Measurements from ENCODE around the gene TEP1.
A peak's percentile ranks its signal among the peaks of the same experiment; 100 is the strongest.
"Not testable (repeated sequence)": the region's sequence is repeated elsewhere in the genome, so short reads cannot be mapped to it uniquely, and the experiment has no call there.

Gene TEP1

GRCh38 chr14:20384886-20385285 lies 28.4 kb downstream of the TEP1 start:
- no peak for DNase-seq

- no peak for DNase-seq
These were observed 29.0 kb downstream of the TEP1 start for GRCh38 chr14:20384321-20384720.

DNA sequence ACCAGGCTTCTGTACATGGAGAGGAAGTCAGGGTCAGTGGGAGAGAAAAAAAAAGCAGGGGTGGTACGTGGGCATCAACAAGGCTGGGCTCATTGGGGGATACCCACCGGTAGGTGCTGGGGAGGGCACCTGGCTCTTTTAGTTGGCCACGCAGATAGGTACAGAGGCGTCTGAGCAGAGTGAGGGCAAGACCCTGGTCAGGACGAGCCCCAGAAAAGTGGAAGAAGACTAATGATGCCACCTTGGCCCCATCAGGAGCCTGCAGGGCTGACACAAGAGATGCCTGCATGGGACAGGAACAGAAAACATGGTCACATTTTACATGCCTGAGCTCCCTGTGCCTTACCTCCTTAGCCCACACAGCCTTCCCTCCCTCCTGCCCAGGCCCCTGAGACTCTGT lies 29.7 kb downstream of the TEP1 start:
- DNase-seq: no peak

DNA sequence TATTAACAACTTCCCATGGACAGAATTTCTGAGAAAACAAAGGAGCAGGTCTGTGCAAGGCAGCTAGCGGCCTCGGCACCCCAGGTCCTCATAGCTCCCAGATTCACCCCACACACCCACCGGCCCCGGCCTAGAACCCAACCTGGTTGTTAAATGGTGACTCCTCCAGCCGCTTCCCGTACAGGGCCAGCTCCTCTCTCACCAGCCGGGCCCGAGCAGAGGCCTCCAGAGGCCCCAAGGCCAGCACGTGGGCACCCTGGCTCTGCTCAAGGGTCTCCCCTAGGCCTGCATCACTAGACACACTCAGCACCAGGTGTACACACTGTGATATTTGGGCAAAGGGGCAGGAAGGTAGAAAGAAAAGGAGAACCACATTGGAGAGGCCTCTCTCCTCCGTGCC lies 30.3 kb downstream of the TEP1 start:
- no peak for DNase-seq

DNA sequence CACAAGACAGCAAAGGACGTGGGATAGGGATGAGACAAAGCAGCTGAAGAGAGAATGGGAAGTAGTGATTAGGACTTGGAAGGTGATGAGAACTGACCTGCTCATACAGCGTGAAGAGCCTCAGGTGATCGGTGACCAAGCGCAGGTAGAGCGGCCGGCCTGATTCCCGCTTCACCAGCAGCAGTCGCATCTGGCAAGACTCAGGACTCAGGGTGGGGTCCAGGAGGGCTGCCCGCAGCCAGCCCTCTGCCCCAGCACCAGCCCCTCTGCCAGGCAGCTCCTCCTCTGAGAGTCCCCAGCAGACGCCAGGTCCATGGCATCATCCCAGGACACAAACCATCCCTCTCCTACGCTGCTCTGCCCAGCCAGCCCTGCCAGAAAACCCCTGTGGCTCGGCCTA lies 30.8 kb downstream of the TEP1 start:
- DNase-seq: no peak

DNA sequence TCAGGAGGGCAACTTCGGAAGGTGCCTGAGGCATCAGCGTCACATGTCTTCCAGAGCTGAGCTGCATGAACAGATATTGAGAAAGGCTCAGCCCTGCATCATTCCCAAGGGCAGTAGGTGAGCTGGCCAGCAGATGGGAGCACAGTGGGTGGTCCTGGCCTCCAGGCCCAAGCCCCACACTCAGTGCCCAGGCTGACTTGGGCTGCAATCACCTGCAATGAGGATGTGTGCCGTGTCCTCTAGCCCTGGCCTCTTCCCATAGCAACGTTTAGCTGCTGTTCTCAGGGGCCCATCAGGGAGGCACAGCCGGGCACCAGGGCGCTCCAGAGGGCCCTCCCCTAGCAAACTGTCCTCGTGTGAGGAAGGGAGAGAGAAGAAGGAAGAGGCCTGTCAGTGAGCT lies 32.0 kb downstream of the TEP1 start:
- no peak for DNase-seq

DNA sequence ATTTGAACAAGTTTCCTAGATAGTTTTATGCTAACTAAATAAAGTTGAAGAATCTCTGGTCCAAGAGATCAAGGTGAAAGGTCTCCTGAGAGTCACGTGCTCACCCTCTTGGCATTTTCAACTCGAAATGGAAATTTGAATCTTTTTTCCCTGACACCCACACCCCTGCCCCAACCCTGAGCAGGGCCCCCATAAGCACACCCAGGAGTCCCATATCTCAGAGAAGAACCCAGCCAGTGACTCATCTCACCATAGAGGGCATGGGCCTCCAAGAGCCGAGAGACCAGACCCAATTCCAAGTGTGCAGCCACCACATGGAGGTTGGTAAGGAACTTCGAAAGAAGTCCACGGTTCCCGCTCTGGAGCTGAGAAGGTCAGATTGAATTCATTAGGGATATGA lies 32.6 kb downstream of the TEP1 start:
- DNase-seq: no peak

DNA sequence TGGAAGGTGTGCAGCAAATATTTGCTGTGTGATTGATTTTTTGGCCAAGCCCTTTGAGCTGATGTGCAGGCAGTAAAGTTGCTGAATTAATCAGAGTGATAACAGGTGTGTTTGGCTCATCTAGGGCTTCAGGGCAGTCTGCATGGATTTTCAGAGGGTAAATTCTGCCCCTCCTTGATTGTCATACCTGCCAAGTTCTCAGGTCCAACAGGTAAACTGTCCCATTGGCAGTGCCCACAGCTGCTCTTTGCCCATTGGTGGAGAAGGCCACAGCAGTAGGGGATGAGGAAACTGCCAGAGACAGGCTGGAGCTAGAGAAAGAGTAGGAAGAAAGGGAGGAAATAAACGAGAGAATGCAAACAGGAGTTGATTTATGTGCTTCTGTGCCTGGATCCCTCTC lies 33.6 kb downstream of the TEP1 start:
- no peak for DNase-seq

- no peak for DNase-seq
These were observed 36.1 kb downstream of the TEP1 start for GRCh38 chr14:20377171-20377570.

DNA sequence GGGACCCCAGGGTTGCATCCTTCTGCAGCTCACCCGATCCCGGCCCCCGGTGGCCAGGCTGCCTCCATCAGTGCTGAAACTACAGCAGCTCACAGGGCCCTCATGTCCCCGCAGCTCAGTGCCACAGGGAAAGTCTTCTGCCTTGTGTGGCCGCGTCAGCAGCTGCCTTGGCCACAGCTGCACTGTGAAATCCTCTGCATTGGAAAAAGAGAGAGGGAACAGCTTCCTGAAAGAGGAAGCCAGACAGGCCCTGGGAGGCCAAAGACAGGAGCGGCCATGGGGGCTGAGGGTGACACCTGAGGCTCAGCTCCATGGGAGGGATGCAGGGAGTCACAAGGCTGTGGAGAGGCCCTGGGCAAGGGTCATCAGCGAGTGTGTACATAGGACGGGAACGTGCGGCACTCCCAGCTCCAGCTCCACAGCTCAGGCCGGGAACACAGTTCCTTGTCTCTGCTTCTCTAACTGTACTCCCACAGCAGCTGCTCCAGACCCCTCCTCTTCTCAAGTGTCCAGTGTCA lies 37.2 kb downstream of the TEP1 start:
- DNase-seq: no peak

GRCh38 chr14:20375471-20375870 lies 37.8 kb downstream of the TEP1 start:
- DNase-seq: no peak

GRCh38 chr14:20372796-20373195 lies 40.5 kb downstream of the TEP1 start:
- no peak for DNase-seq

DNA sequence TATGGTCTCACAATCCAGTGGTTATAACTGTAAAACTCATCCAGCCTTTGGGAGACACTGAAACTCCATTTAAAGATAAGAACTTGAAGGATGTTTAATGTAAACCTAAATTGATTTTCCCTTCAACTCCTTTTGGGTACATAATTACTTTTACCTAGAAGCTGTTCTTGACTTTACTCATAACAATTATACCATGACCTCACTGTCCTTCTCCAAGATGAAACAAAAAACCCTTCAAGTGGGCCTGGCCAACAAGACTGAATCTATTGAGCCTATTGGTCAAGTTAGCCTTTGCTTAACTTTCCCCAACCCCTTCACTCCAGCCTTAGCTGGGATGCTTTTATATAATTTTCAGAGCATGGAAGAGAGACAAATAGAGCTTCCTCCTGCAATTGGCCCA lies 47.4 kb downstream of the TEP1 start:
- DNase-seq: no peak

DNA sequence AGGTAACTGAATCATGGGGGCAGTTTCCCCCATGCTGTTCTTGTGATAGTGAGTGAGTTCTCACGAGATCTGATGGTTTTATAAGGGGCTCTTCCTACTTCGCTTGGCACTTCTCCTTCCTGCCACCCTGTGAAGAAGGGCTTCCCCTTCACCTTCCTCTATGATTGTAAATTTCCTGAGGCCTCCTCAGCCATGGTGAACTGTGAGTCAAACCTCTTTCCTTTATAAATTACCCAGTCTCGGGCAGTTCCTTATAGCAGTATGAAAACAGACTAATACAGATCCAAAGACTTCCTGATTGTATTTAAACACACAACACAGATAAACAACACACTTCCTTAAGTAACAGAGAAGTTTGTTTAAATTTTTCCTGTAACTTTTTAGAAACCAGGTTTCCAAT lies 54.8 kb downstream of the TEP1 start:
- DNase-seq: not testable (repeated sequence)

DNA sequence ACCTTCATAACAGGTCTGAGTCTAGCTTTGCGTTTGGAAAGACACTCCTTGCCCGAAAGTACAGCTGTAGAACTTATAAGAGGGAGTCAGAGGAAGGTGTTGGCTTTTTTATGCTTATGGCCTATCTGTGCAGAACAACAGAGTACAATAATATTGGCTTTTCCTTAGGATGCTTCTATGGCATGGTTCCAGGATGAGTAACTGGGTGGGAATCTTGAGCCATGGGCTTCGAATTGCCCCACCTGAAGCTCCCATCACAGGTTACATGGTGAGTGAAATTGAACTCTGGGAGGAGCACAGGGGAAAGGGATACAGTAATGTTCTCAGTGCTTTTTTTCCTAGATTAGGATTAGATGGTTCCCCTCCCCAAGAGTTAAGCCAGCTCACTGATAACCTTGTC lies 56.9 kb downstream of the TEP1 start:
- no peak for DNase-seq

DNA sequence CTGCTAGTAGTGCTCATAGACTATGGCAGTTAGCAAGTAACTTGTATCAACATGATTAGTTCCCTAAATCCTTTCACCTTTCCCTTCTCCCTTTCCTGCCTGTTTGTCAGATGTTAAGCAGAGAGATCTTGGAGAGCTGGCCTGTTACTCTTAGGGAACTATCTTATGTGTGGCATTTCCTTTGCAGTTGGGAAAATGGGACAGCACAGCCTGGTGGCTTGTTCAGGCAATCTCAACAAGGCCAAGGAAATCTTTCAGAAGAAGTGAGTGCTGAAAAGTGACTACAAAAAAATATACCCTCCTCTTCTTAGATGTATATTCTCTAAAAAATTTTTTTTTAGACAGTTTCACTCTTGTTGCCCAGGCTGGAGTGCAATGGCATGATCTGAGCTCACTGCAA lies 62.4 kb downstream of the TEP1 start:
- no peak for DNase-seq

- DNase-seq: no peak
These were observed 63.0 kb downstream of the TEP1 start for GRCh38 chr14:20350282-20350681.

DNA sequence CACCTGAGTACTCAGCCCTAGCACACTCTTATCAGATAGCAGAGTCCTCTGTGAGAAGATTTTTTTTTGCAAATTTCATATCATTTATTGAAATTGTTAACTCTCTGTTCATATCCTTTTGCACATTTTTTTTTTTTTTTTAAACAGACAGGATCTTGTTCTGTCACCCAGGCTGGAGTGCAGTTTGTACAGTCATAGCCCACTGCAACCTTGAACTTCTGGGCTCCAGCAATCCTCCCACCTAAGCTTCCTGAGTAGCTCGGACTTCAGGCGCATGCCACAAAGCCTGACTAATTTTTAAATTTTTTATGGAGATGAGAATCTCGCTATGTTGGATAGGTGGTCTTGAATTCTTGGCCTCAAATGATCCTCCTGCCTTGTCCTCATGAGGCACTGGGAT lies 65.6 kb downstream of the TEP1 start:
- DNase-seq: no peak

DNA sequence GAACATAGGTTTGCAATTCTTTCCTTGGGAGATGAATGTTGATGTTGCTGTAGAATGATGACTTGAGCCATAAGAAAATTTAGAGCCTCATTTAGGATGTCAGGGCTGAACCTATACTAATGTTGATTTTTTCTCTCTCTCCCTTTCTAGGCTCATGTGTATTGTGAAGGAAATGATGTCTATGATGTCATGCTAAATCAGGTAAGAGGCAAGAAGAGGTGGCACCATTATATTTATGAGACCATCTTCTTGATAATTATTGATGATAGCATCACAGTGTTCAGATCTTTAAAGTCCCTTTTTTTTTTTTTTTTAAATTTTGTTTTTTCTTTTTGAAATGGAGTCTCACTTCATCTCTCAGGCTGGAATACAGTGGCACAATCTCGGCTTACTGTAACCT lies 66.6 kb downstream of the TEP1 start:
- DNase-seq: no peak

DNA sequence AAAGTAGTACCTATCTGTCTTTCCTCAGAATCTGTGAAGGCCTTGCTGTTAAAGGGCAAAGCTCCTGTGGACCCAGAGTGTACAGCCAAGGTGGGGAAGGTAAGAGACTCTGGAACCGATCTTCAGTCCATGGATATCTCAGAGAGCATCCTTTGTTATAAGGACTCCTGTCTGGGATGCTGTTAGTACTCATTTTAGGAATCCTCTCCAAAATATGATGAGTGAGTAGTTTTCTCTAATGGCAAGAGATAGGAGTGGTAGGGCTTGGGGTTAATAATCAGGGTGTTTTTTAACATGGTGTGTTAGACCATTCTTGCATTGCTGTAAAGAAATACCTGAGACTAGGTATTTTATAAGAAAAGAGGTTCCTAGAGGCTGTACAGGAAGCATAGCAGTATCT lies 67.9 kb downstream of the TEP1 start:
- no peak for DNase-seq

- DNase-seq: no peak
These were observed 69.5 kb downstream of the TEP1 start for GRCh38 chr14:20343862-20344220.

DNA sequence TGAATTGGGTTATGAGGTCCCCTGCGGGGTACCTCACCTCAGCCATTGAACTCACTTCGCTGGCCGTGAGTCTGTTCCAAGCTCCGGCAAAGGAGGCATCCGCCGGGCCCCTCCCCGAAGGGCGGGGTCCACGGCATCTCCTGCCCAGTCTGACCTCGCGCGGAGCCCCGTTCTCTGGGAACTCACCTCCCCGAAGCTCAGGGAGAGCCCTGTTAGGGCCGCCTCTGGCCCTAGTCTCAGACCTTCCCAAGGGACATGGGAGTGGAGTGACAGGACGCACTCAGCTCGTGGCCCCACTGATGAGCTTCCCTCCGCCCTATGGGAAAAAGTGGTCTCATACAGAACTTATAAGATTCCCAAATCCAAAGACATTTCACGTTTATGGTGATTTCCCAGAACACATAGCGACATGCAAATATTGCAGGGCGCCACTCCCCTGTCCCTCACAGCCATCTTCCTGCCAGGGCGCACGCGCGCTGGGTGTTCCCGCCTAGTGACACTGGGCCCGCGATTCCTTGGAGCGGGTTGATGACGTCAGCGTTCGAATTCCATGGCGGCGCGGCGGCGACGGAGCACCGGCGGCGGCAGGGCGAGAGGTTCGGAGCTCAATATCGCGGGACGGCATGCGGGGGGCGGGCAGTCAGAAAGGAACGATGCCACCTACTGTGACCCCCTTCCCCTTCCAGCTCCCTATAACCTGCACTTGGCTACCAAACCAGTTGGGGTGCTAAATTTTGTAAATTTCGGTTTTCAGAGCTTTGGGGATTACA lies 70.0 kb downstream of the TEP1 start, which contains the start of gene PARP2:
TSS of gene PARP2 (plus strand) at position 544 of the 770 bp plus-strand sequence. CDS start at position 551, 7 bp downstream.
- peak; percentile 99 for DNase-seq

DNA sequence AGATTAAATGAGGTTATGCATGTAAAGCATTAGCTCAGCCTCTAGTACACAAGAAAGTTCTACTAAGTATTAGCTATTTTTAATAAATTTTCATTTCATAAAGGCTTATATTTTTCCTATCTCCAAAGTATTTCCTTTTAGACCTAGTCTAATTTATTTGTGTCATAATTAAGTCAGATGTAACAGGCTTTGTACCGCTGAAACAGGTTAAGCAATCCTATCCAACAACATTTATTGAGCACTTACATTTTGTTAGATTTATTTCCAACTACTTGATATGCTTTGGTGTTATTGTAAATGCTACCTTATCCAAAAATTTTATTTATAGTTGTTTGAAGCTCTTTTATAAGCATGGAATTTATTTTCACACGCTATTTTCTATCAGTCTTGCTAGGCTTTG lies 71.7 kb downstream of the TEP1 start:
- no peak for DNase-seq

GRCh38 chr14:20341032-20341431 lies 72.3 kb downstream of the TEP1 start:
- not testable (repeated sequence) for DNase-seq

DNA sequence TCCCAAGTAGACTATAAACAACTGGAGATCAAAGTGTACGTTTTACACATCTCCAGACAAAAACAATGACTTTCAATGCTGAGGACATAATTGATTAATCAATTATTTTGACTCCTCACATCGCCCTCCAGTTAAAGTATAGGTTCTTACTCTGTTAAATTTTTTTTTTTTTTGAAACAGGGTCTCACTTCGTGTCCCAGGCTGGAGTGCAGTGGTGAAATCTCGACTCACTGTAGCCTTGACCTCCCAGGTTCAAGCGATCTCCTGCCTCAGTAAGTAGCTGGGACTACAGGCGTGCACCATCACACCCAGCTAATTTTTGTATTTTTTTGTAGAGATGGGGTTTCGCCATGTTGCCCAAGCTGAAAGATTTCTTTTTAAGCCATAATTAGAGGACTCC lies 79.3 kb downstream of the TEP1 start:
- DNase-seq: no peak
